GM06990 (cell line): ENCODE data around the gene ARSI.

Experiments used
- DNase-seq: peaks from one replicate; pipeline ENCODE4 v3.0.0-alpha.2; 2011; ENCODE audit not compliant: insufficient read length; ENCODE audit errors: extremely low read depth
- H3K27me3 ChIP-seq: replicated peaks from 2 replicates; pipeline ENCODE4 v1.6.0; 2011; ENCODE audit warnings: low read length; ENCODE audit not compliant: control insufficient read depth, insufficient read depth
- H3K36me3 ChIP-seq: 2 replicates; pipeline ENCODE4 v1.5.1; 2011; ENCODE audit warnings: low read length; ENCODE audit not compliant: control insufficient read depth, insufficient read depth
- H3K4me3 ChIP-seq: replicated peaks from 2 replicates; pipeline ENCODE4 v1.5.1; 2011; ENCODE audit warnings: low read depth, mild to moderate bottlenecking, control low read depth, low read length
- CTCF ChIP-seq: IDR thresholded peaks from 2 replicates; pipeline ENCODE4 v1.5.1; 2011; ENCODE audit warnings: low read length, control low read depth, mild to moderate bottlenecking, inconsistent platforms; ENCODE audit not compliant: insufficient read depth, poor library complexity, severe bottlenecking

ARSI gene

GRCh38 chr5:150263375-150263775, 39.3 kb downstream of the ARSI start:
- no peak for DNase-seq
- Histone ChIP-seq H3K36me3 (no peaks in the 10 kb centered on the region), H3K27me3 (peaks cover 4% of the 10 kb centered on the region), H3K4me3 (no peak overlapping the region)
- TF ChIP-seq CTCF, result no peak

DNA sequence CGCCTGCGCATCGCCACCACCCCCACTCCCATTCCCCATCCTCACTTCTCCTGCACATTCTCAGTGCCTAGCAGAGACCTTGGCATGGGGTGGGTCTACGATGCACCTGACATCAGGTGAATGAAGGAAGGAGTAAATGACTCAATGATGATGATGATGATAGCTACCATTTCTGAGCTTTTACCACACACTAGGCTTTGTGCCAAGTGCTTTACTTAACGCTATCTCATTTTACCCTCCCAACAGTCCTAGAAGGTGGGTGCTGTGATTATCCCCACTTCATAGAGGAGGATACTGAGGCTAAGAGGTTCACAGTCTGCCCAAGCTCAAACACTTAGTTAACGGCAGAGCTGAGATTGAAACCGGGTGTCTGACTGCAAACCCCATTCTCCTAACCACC, 40.2 kb downstream of the ARSI start:
- no peak for DNase-seq
- no peak for TF ChIP-seq CTCF
- Histone ChIP-seq H3K36me3 (no peaks in the 10 kb centered on the region), H3K4me3 (no peak overlapping the region), H3K27me3 (peaks cover 4% of the 10 kb centered on the region)

DNA sequence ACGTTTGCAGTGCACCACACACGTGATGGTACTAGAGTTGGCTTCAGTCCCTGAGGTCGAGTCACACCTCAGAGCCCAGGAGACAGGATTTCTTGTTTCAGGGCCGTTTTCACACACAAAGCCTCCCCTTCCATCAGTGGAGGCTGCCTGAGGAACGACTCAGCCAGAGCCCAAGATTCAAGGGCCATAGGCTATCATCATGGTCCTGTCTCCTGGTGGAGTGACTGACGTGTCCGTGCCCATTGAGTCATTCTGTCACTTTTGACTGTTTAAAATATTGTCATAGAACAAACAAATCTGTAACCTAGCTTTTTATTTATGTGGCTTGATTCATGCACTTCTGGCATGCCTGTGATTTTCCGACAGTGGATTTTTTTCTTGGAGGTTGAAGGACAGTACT, 41.5 kb downstream of the ARSI start:
- H3K27me3 ChIP-seq, result peaks cover 4% of the 10 kb centered on the region
- TF ChIP-seq CTCF, result no peak
- no peak for DNase-seq
- no peaks in the 10 kb centered on the region for H3K36me3 ChIP-seq
- H3K4me3 ChIP-seq, result no peak overlapping the region

GRCh38 chr5:150258130-150258529, 44.6 kb downstream of the ARSI start:
- Histone ChIP-seq H3K36me3 (no peaks in the 10 kb centered on the region), H3K4me3 (no peak overlapping the region), H3K27me3 (peaks cover 2% of the 10 kb centered on the region; the same call in 1 of the 2 replicates)
- no peak for TF ChIP-seq CTCF
- DNase-seq, result no peak

DNA sequence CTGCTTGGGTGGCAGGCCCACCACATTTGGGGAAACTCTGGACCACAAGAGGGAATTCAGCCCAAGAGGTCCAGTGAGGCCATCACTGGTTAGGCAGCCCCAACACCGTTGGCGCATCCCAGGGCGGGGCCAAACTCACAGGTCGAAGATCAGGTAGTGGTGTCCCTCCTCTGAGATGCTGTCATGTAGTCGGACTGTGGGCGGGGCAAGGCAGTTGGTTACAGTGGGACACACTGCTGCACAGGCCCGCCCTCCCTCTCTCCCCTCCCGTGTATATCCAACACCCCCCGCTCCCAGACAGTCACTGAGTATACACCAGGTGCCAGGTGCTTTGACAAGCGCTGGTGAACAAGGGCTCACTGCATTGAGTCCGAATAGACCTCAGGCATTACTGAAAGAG, 45.3 kb downstream of the ARSI start:
- no peak overlapping the region for H3K4me3 ChIP-seq
- DNase-seq, result no peak
- peaks cover 2% of the 10 kb centered on the region; the same call in 1 of the 2 replicates for H3K27me3 ChIP-seq
- TF ChIP-seq CTCF, result no peak
- no peaks in the 10 kb centered on the region for H3K36me3 ChIP-seq

DNA sequence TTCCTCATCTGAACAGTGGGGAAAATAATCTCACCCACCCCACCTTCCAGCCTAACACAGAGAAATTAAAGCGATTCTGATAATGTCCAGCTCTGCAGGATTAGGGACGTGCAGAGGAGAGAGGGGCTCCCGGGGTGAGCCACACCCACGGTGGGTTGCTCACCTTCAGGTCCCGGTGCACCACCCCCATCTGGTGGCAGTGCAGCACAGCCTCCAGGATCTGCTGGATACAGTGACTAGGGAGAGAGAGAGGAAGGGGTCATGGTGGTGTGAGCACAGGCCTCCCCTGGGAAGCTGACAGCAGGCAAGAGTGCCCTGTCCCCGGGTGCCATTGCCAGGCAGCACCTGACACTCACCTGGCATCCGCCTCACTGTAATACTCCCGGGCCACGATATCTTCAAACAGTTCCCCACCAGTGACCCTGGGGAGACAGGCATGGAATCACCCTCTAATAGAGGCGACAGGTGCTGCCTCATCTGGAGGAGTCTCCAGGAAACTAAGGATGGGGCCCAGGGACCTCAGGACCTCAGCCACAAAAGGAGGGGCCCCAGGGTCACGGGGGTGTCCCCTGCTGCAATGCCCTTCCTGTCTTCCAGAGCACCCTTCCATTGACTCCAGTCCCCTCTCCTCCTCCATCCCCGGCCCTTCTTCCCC, 46.2 kb downstream of the ARSI start:
- peak; percentile 16 for TF ChIP-seq CTCF
- no peak for DNase-seq
- H3K36me3 ChIP-seq, result no peaks in the 10 kb centered on the region
- H3K27me3 ChIP-seq, result no peaks in the 10 kb centered on the region; the same call in 1 of the 2 replicates
- no peak overlapping the region for H3K4me3 ChIP-seq
